AG08396 (cell line): ENCODE data around the gene KLHL22.

Experiments
- DNase-seq: peaks from one replicate; pipeline ENCODE4 v3.0.0; 2012; ENCODE audit warnings: low spot score, mixed read lengths

Gene KLHL22

GRCh38 chr22:20448630-20449029, 47.0 kb downstream of the KLHL22 start:
- DNase-seq: peak; percentile 38

GRCh38 chr22:20446383-20446970, 49.1 kb downstream of the KLHL22 start:
- no peak for DNase-seq

- DNase-seq: no peak
Measured at GRCh38 chr22:20444325-20444724, 51.3 kb downstream of the KLHL22 start.

- DNase-seq: peak; percentile 21
Measured at GRCh38 chr22:20442485-20443284, 52.9 kb downstream of the KLHL22 start.

GRCh38 chr22:20441631-20442484, 53.7 kb downstream of the KLHL22 start:
- DNase-seq: peak; percentile 49

GRCh38 chr22:20440637-20441591, 54.7 kb downstream of the KLHL22 start:
- DNase-seq: no peak

GRCh38 chr22:20439928-20440575, 55.5 kb downstream of the KLHL22 start:
- DNase-seq: no peak

- DNase-seq: no peak
Measured at GRCh38 chr22:20439556-20439927, 56.1 kb downstream of the KLHL22 start.

- peak; percentile 86 for DNase-seq
Measured at GRCh38 chr22:20438678-20439492, 56.7 kb downstream of the KLHL22 start.

- no peak for DNase-seq
Measured at GRCh38 chr22:20438427-20438677, 57.2 kb downstream of the KLHL22 start.

- peak; percentile 93 for DNase-seq
Measured at GRCh38 chr22:20437613-20438426, 57.8 kb downstream of the KLHL22 start, which contains the start of gene SCARF2. SCARF2 (minus strand) TSS chr22:20437825; CDS start chr22:20437754, 71 bp downstream.

GRCh38 chr22:20436768-20437612, 58.6 kb downstream of the KLHL22 start:
- DNase-seq: peak; percentile 51

GRCh38 chr22:20436307-20436767, 59.3 kb downstream of the KLHL22 start:
- peak; percentile 89 for DNase-seq

GRCh38 chr22:20435436-20436306, 59.9 kb downstream of the KLHL22 start:
- peak; percentile 37 for DNase-seq

GRCh38 chr22:20434773-20435172, 60.8 kb downstream of the KLHL22 start:
- DNase-seq: no peak

GRCh38 chr22:20434264-20434751, 61.3 kb downstream of the KLHL22 start:
- no peak for DNase-seq

GRCh38 chr22:20433686-20434241, 61.8 kb downstream of the KLHL22 start:
- no peak for DNase-seq
